Heart right ventricle (tissue), 16 donors: ENCODE data around the gene FHL3. TPM values are rescaled to one million over a fixed set of nuclear protein-coding genes. Genes with fewer than 3 reads are reported as not detected.

Source experiments
- ATAC-seq, 8 donors: fragments of 200-7000 bp; cut with Tn5 transposase; one replicate each; pipeline ENCODE4 v1.9.1; 2020; ENCODE audit warnings: mild to moderate bottlenecking in 8 of 8, moderate library complexity in 8 of 8, moderate number of reproducible peaks in 1 of 8
- DNase-seq, 2 donors: peaks; one replicate each; pipeline ENCODE4 v3.0.0-alpha.2; 2020
- H3K27ac ChIP-seq, 10 donors: fragments of 200-600 bp; sonication (generic) in 2 of 10; one replicate each; pipeline versions ENCODE4 v1.5.0 to v1.8.0; 2020 to 2022; ENCODE audit warnings: mild to moderate bottlenecking in 3 of 10
- H3K27me3 ChIP-seq, 7 donors: fragments of 200-600 bp; one replicate each; pipeline ENCODE4 v1.8.0; 2021 to 2022; ENCODE audit warnings: mild to moderate bottlenecking in 2 of 7
- H3K36me3 ChIP-seq, 9 donors: fragments of 200-600 bp; sonication (generic) in 1 of 9; one replicate each; pipeline versions ENCODE4 v1.5.0 to v1.8.0; 2020 to 2022; ENCODE audit warnings: mild to moderate bottlenecking in 2 of 9
- H3K4me1 ChIP-seq, 9 donors: fragments of 200-600 bp; sonication (generic) in 1 of 9; one replicate each; pipeline versions ENCODE4 v1.5.0 to v1.8.0; 2020 to 2022; ENCODE audit warnings: mild to moderate bottlenecking in 4 of 9
- H3K4me3 ChIP-seq, 10 donors: fragments of 200-600 bp; sonication (generic) in 2 of 10; one replicate each; pipeline versions ENCODE4 v1.5.0 to v1.8.0; 2020 to 2022; ENCODE audit warnings: mild to moderate bottlenecking in 7 of 10, moderate library complexity in 2 of 10
- H3K9me3 ChIP-seq, 11 donors: fragments of 200-600 bp in 10 of 11; sonication (generic) in 2 of 11; one replicate each; pipeline versions ENCODE4 v1.5.0 to v1.8.0; 2013 to 2022; ENCODE audit warnings: mild to moderate bottlenecking in 2 of 11, control low read depth in 1 of 11, moderate library complexity in 1 of 11
- WGBS, 2 donors: extraction: QIAGEN DNeasy Blood & Tissue Kit; methylation state at CpG; one replicate each; pipeline ENCODE4 v1.1.7; 2013; ENCODE audit warnings: inconsistent platforms in 1 of 2; 5-methylcytosine and 5-hydroxymethylcytosine counted together
- intact Hi-C, 10 donors: fragments of 100-400 bp; cut with DNase I; formaldehyde crosslinking; loops; one replicate each; pipeline versions ENCODE4 v1.11.1 to v1.14.2; 2022
- polyA plus RNA-seq, 2 donors: library from polyadenylated mRNA; stranded (reverse); fragments of 200-250 nt; gene quantifications; one replicate each; pipeline ENCODE4 v1.2.3, GENCODE V29; 2013
- total RNA-seq, 10 donors: library from RNA; stranded (reverse); fragmentation: NEBNext Ultra II Directional in 3 of 10; extraction: Animal tissue kit (Norgen Biotek cat#: 25700) in 3 of 10; gene quantifications; one replicate each; pipeline versions ENCODE4 v1.2.1 to v1.2.4, GENCODE V29; 2021 to 2023
- TF ChIP-seq, protein P1 (sequence below), 9 donors: fragments of 200-600 bp; sonication (generic) in 2 of 9; IDR thresholded peaks; one replicate each; pipeline versions ENCODE4 v1.5.0 to v1.8.0; 2021 to 2022; ENCODE audit warnings: antibody characterized with exemption in 9 of 9, mild to moderate bottlenecking in 5 of 9, moderate library complexity in 1 of 9
- donor health status: Arrhythmogenic right ventricular cardiomyopathy.
- donor health status: ischemic (EF 13 %, LVEDD 7.1; RV severe dilation, severe dysfunction).
- donor health status: healthy with polysubstance abuse.
- donor health status: DM: no; HTN: yes; CAD: no.
- donor health status: DM: no; HTN: no; CAD: no.
- donor health status: ischemic (EF 25% LVEDD 6.9; RV normal size, moderate dysfunction).
- donor health status: ischemic (EF 25% LVEDD 5.7; RV mildly dilated, moderate dysfunction).
- donor health status: healthy.
- donor health status: DM: yes; HTN: yes; CAD: no.
- donor health status: Ischemic cardiomyopathy.
- donor health status: ischemic (EF 35%, LVEDD 5.7; RV mildly dilated, moderate dysfunction).
- donor health status: nonischemic (EF 11% LVEDD 7.7; RV severe dilation, severe dysfunction).
- donor health status: DM: yes; HTN: yes; CAD: no.
- donor health status: PGD.
- donor health status: ischemic (EF 29% LVEDD 5.4; RV normal size, mild dysfunction).
- donor health status: nonischemic (EF 23%, LVEDD 6.1; RV moderate dilation, normal function).

Gene FHL3
- total and polyA plus RNA-seq, 12 donors = 5.8 to 23.8 (median 9.1) TPM

DNA sequence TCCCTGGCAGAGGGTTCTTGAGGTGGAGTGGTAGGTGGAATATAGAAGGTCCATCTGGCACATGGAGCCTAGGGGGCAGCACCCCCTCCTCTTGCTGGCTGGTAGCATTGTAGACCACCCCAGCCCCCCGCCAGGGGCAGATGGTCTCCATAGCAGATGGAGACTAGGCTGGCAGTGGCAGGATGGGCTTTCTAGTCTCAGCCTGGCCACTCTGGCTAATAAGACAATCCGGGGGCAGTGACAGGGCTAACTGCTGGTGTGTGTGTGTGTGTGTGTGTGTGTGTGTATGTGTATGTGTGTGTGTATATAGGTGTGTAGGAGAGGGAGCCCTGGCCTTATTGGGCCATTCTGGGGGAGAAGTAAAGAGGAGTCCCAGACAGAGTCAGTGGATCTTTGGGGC is 23.4 kb upstream of the FHL3 start:
- no peak for ATAC-seq
- Histone ChIP-seq H3K27ac (peak overlapping the region in 1 of 10 donors; percentile 69), H3K4me1 (peaks cover 11 to 42% (median 26%) of the 10 kb centered on the region in 9 donors)

DNA sequence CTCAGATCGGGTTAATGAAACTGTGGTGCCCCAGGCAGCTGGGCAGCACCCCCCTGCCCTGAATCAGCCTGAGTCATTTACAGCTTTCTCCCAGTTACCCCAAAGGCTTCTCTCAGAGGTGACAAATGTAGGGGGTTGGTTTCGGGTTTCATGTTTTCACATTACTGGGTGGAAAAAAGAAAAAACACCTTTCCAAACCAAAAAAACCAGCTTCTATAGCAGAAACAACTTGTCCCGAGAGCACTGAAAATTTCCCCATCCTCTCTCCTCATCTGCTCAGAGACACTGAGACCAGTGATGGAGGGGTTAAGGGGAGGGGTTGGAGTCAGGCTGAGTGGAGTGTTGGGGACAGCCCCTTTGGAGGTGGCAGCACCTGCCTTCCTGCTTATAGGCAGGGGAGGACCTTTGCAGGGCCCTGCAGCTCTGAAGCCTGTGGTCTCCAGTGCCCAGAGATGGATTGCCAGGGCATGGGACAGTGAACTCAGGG is 22.8 kb upstream of the FHL3 start:
- WGBS, 2 donors = 81 to 85% methylated on average over 3 of the region's 3 CpGs
- Histone ChIP-seq H3K9me3 (no peaks in the 10 kb centered on the region), H3K36me3 (peaks cover 0 to 39% (median 25%) of the 10 kb centered on the region in 9 donors), H3K4me3 (no peak overlapping the region), H3K27ac (no peak overlapping the region), H3K27me3 (no peaks in the 10 kb centered on the region), H3K4me1 (peaks cover 11 to 42% (median 26%) of the 10 kb centered on the region in 9 donors)
- TF ChIP-seq, protein P1, sequence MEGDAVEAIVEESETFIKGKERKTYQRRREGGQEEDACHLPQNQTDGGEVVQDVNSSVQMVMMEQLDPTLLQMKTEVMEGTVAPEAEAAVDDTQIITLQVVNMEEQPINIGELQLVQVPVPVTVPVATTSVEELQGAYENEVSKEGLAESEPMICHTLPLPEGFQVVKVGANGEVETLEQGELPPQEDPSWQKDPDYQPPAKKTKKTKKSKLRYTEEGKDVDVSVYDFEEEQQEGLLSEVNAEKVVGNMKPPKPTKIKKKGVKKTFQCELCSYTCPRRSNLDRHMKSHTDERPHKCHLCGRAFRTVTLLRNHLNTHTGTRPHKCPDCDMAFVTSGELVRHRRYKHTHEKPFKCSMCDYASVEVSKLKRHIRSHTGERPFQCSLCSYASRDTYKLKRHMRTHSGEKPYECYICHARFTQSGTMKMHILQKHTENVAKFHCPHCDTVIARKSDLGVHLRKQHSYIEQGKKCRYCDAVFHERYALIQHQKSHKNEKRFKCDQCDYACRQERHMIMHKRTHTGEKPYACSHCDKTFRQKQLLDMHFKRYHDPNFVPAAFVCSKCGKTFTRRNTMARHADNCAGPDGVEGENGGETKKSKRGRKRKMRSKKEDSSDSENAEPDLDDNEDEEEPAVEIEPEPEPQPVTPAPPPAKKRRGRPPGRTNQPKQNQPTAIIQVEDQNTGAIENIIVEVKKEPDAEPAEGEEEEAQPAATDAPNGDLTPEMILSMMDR (IDR thresholded peaks at IDR 0.05) = no peak
- intact Hi-C loops = loop anchor here in 7 of 10 donors (5.0 to 10.0 kb wide), 2 partner anchors 807 to 809 kb away; no protein-coding TSS in a partner anchor
- ATAC-seq (peak in 1 of 8 donors; percentile 8), DNase-seq (no peak)

More for the DNA sequence above, 23.4 kb upstream of the FHL3 start:
- Histone ChIP-seq H3K4me3 (no peak overlapping the region), H3K27me3 (no peaks in the 10 kb centered on the region), H3K36me3 (peaks cover 0 to 34% (median 20%) of the 10 kb centered on the region in 9 donors), H3K9me3 (no peaks in the 10 kb centered on the region)
- no peak for DNase-seq
- TF ChIP-seq, protein P1 (IDR thresholded peaks at IDR 0.05) = no peak
- intact Hi-C loops = loop anchor here in 7 of 10 donors (5.0 to 10.0 kb wide), 2 partner anchors 806 to 809 kb away; no protein-coding TSS in a partner anchor
- WGBS, 2 donors = 72 to 73% methylated on average over 2 of the region's 2 CpGs

DNA sequence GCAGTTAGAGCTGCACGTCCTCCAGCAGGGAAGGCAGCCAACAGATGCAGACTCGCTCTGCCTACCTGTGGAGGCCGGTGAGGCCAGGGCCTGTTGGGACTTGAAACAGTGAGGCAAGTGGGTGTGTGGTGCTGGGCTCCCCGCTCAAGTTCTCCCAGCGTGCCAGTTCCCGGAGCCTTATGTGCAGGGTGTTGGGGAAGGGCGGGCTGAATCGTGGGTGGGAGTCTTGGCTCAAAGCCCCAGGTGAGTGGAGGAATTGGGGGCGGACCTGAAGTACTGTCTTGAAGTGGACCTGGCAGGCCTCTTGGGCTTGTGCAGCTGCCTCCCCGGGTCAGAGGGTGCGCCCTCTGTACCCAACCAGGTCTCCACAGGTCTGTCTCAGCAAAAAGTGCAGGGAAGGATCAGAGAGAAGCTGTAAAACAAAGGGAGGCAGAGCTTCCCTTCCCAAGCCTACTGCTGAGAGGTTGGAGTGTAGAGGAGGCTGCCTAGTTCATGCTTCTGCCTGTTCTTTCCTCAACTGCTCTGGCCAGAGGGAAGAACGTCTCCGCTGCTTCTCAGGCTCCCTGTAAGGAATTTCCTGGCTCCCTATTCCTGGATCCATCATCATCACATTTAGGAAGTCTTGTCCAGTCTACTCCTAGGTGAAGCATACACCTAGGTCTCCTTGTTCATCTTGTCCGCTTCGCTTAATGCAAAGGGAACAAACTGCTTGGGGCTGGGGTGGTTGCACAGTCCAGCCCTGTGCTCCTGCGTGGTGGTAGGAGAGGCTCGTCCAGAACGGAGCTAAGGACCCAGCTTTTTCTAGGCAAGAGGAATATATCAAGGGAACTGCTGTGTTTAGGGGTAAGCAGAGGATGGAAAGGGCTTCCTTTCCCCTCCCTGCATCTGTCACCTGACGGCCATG is 22.1 kb upstream of the FHL3 start:
- Histone ChIP-seq H3K9me3 (no peaks in the 10 kb centered on the region), H3K27ac (no peak overlapping the region), H3K4me1 (peaks cover 11 to 42% (median 26%) of the 10 kb centered on the region in 9 donors), H3K27me3 (no peaks in the 10 kb centered on the region), H3K4me3 (no peak overlapping the region), H3K36me3 (peaks cover 0 to 46% (median 31%) of the 10 kb centered on the region in 9 donors)
- 86 to 88% methylated on average over 19 of the region's 19 CpGs for whole genome bisulfite sequencing, 2 donors
- DNase-seq (no peak), ATAC-seq (no peak)
- TF ChIP-seq, protein P1 (IDR thresholded peaks at IDR 0.05) = no peak
- intact Hi-C loops = loop anchor here in 7 of 10 donors (5.0 to 10.0 kb wide), 2 partner anchors 807 to 810 kb away; no protein-coding TSS in a partner anchor

DNA sequence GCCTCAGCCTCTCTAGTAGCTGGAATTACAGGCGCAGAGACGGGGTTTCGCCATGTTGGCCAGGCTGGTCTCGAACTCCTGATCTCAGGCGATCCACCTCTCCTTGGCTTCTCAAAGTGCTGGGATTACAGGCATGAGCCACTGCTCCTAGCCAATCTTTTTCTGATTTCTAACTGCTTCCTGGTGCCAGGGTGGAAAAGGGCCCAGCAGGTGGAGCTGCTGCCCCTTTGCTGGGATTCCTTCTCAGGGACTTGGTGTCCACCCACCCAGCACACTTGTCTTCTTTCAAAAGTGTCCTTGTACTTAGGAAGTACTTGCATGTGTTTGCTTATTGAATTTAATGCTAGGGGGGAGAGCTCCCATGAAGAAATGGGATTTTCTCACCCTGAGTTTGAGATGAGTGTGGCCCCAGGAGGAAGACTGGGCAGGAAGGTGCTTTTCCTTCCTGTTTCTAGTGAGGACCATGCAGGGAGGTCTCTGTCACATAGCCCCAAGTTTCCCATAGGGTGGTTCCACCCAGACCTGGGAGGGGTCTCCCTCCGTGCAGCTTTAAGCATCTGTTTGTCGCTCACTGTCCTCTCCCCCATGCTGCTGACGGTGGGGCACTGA is 21.4 kb upstream of the FHL3 start:
- 77 to 81% methylated on average over 8 of the region's 8 CpGs for WGBS, 2 donors
- intact Hi-C loops = loop anchor here in 7 of 10 donors (5.0 to 10.0 kb wide), 2 partner anchors 808 to 811 kb away; no protein-coding TSS in a partner anchor
- peak in 1 of 8 donors; percentile 17 for ATAC-seq
- Histone ChIP-seq H3K27ac (no peak overlapping the region), H3K36me3 (peaks cover 0 to 53% (median 39%) of the 10 kb centered on the region in 9 donors), H3K4me1 (peaks cover 11 to 42% (median 26%) of the 10 kb centered on the region in 9 donors), H3K9me3 (no peaks in the 10 kb centered on the region), H3K4me3 (no peak overlapping the region), H3K27me3 (no peaks in the 10 kb centered on the region)
- DNase-seq = peak in 1 of 2 donors; percentile 35
- TF ChIP-seq, protein P1 (IDR thresholded peaks at IDR 0.05) = peak; percentile 18 to 66 (median 55)
